Endothelial cell of umbilical vein (primary cell): Measurements from ENCODE around the gene SEMA4D. TPM values are rescaled to one million over a fixed set of nuclear protein-coding genes. Genes with fewer than 3 reads are reported as not detected.
"Not testable (repeated sequence)": the region's sequence is repeated elsewhere in the genome, so short reads cannot be mapped to it uniquely, and the experiment has no call there.

Experiments
- BruUV-seq: library from RNA; stranded (reverse); fragments of 400-500 nt; replicated peaks from 2 replicates; lab custom pipeline; 2021; lab: Mats Ljungman, UMichigan
- CTCF ChIA-PET: fragments of 300-600, 350-600 bp; sonication (Branson Sonifier 250); formaldehyde crosslinking; loops from one replicate; lab custom pipeline; 2021; ENCODE audit warnings: antibody characterized with exemption, inconsistent platforms; lab: Charles Lee
- POLR2A ChIA-PET: fragments of 300-600, 350-600 bp; sonication (Branson Sonifier 250); formaldehyde crosslinking; loops from one replicate; lab custom pipeline; 2021; ENCODE audit warnings: antibody characterized with exemption, inconsistent platforms; lab: Charles Lee
- DNase-seq: peaks from one replicate; pipeline ENCODE4 v3.0.0-alpha.2; 2011; ENCODE audit warnings: low read depth, low spot score
- FAIRE-seq: peaks from 2 replicates; lab custom pipeline; 2011; peaks lifted over from hg19 to GRCh38; lab: Jason Lieb, UNC
- H2AFZ ChIP-seq: 2 replicates; pipeline ENCODE4 v1.6.0; 2012; ENCODE audit warnings: low read depth, low read length, control low read depth, inconsistent platforms
- H3K27ac ChIP-seq: 2 replicates; pipeline ENCODE4 v1.5.1; 2011; ENCODE audit warnings: low read depth, mild to moderate bottlenecking, control low read depth, low read length, moderate library complexity; ENCODE audit not compliant: insufficient read depth
- H3K27me3 ChIP-seq, 2 experiments: 2 replicates each; pipeline versions ENCODE4 v1.6.0 to v1.6.1; 2011; ENCODE audit warnings: low read length in 2 of 2, mixed read lengths in 1 of 2; ENCODE audit not compliant: control insufficient read depth in 2 of 2, insufficient read depth in 2 of 2
- H3K36me3 ChIP-seq, 2 experiments: 2 replicates in 1 of 2; 3 replicates in 1 of 2; pipeline ENCODE4 v1.5.1; 2011; ENCODE audit warnings: low read length in 2 of 2, mild to moderate bottlenecking in 1 of 2, moderate library complexity in 1 of 2; ENCODE audit not compliant: control insufficient read depth in 2 of 2, insufficient read depth in 2 of 2; ENCODE audit errors: extremely low read depth in 1 of 2
- H3K4me1 ChIP-seq: 3 replicates; pipeline ENCODE4 v1.5.1; 2011; ENCODE audit warnings: mild to moderate bottlenecking, low read length; ENCODE audit not compliant: control insufficient read depth, insufficient read depth; ENCODE audit errors: extremely low read depth
- H3K4me2 ChIP-seq: 2 replicates; pipeline ENCODE4 v1.6.1; 2011; ENCODE audit warnings: low read length, control low read depth, mixed read lengths; ENCODE audit not compliant: insufficient read depth
- H3K4me3 ChIP-seq, 3 experiments: fragments of 200-600 bp in 1 of 3; sonication (generic), shearing (Covaris generic) in 1 of 3; replicated peaks in 1 of 3; 2 replicates each; pipeline ENCODE4 v1.5.1; 2011 to 2016; ENCODE audit warnings: control low read depth in 3 of 3, low read length in 3 of 3, mild to moderate bottlenecking in 2 of 3, inconsistent platforms in 1 of 3, low read depth in 1 of 3, moderate library complexity in 1 of 3; ENCODE audit not compliant: insufficient read depth in 1 of 3
- H3K79me2 ChIP-seq: 2 replicates; pipeline ENCODE4 v1.6.0; 2012; ENCODE audit warnings: low read length, inconsistent platforms; ENCODE audit not compliant: control insufficient read depth, insufficient read depth
- H3K9ac ChIP-seq: replicated peaks from 2 replicates; pipeline ENCODE3; 2011; ENCODE audit warnings: low read length, control low read depth; ENCODE audit not compliant: insufficient read depth; ENCODE audit errors: extremely low read depth
- H3K9me1 ChIP-seq: replicated peaks from 3 replicates; pipeline ENCODE4 v1.6.0; 2011; ENCODE audit warnings: mild to moderate bottlenecking, low read length; ENCODE audit not compliant: control insufficient read depth, insufficient read depth; ENCODE audit errors: extremely low read depth
- H3K9me3 ChIP-seq: replicated peaks from 2 replicates; pipeline ENCODE4 v1.5.1; 2012; ENCODE audit warnings: low read length, inconsistent platforms; ENCODE audit not compliant: control insufficient read depth, insufficient read depth
- H4K20me1 ChIP-seq: replicated peaks from 2 replicates; pipeline ENCODE3; 2011; ENCODE audit warnings: mild to moderate bottlenecking, low read length; ENCODE audit not compliant: control insufficient read depth, insufficient read depth; ENCODE audit errors: extremely low read depth
- EZH2 ChIP-seq: IDR thresholded peaks from 2 replicates; pipeline ENCODE4 v1.6.1; 2012; ENCODE audit warnings: borderline replicate concordance, low read depth, mild to moderate bottlenecking, moderate library complexity, low read length, inconsistent platforms; ENCODE audit not compliant: severe bottlenecking
- MYC ChIP-seq: IDR thresholded peaks from one replicate; pipeline ENCODE4 v1.6.1; 2011; ENCODE audit warnings: mild to moderate bottlenecking, low read depth, low read length
- POLR2A ChIP-seq: IDR thresholded peaks from 2 replicates; pipeline ENCODE4 v1.6.1; 2012; ENCODE audit warnings: low read depth, mild to moderate bottlenecking, control low read depth, low read length
- dilution Hi-C: fragments of 300-500 bp; cut with MboI; formaldehyde crosslinking; loops from one replicate; pipeline ENCODE4 v1.15.0; 2019; ENCODE audit warnings: low sequenced_read_pairs; ENCODE audit not compliant: extremely low pct_ligation_motif_present
- intact Hi-C: fragments of 100-400 bp; cut with micrococcal nuclease; formaldehyde crosslinking; loops from one replicate; pipeline ENCODE4 v1.10.0; 2022
- polyA plus RNA-seq, 4 experiments: library from polyadenylated mRNA; depleted of rRNA in 3 of 4; stranded (reverse) in 3 of 4; unstranded in 1 of 4; fragments of >200 nt; gene quantifications; 2 replicates each; pipeline versions ENCODE4 v1.2.1 to v1.2.3, GENCODE V29; 2011 to 2012; ENCODE audit warnings: missing spikeins in 1 of 4
- total RNA-seq: library from RNA; stranded (reverse); gene quantifications from 2 replicates; pipeline ENCODE4 v1.2.3, GENCODE V29; 2021

SEMA4D gene
- total and polyA plus RNA-seq, 2 donors (not counting 3 experiments of a cell fraction or from before 2014, with no cell fraction given): 3.9 to 15.7 TPM

- H3K4me2 ChIP-seq: no peak overlapping the region
- no peaks in the 10 kb centered on the region for H3K9me3 ChIP-seq
- H4K20me1 ChIP-seq: no peaks in the 10 kb centered on the region
- H3K36me3 ChIP-seq: no peaks in the 10 kb centered on the region
- no peak overlapping the region for H3K4me3 ChIP-seq
- ChIA-PET CTCF (interaction anchor here (1.0 kb wide), 1 partner anchor 75 kb away, joined by 3 read pairs; no protein-coding TSS in a partner anchor), POLR2A (no interaction called here)
- H3K9ac ChIP-seq: no peak overlapping the region
- H3K4me1 ChIP-seq: peaks cover 23% of the 10 kb centered on the region
- no peak overlapping the region for H2AFZ ChIP-seq
- no TSS peak for BruUV-seq
- H3K27ac ChIP-seq: no peak overlapping the region
- H3K27me3 ChIP-seq: no peaks in the 10 kb centered on the region
- H3K9me1 ChIP-seq: no peaks in the 10 kb centered on the region
- intact Hi-C loops (loop anchor here (10.0 kb wide), 1 partner anchor 289 kb away; no protein-coding TSS in a partner anchor), dilution Hi-C loops (no loop called here)
- TF ChIP-seq MYC (no peak), POLR2A (no peak), EZH2 (no peak)
- peaks cover 3% of the 10 kb centered on the region for H3K79me2 ChIP-seq
- FAIRE-seq: no peak
- no peak for DNase-seq
Observed at GRCh38 chr9:89473762-89474469, 24.0 kb downstream of the SEMA4D start.

GRCh38 chr9:89471796-89472320, 26.1 kb downstream of the SEMA4D start:
- H3K4me3 ChIP-seq, CTCF ChIA-PET, FAIRE-seq, BruUV-seq, H3K9me3 ChIP-seq, H3K27me3 ChIP-seq, H3K36me3 ChIP-seq, H3K4me2 ChIP-seq, H3K27ac ChIP-seq, dilution Hi-C loops, H3K4me1 ChIP-seq, POLR2A ChIA-PET, H3K9me1 ChIP-seq, H3K79me2 ChIP-seq, DNase-seq, H4K20me1 ChIP-seq, H2AFZ ChIP-seq, H3K9ac ChIP-seq: not testable (repeated sequence)
- intact Hi-C loops: loop anchor here (10.0 kb wide), 1 partner anchor 287 kb away; no protein-coding TSS in a partner anchor
